Mesodermal cell (in vitro differentiated cells): ENCODE measurements around the gene CYB5A. TPM values are rescaled to one million over a fixed set of nuclear protein-coding genes. Genes with fewer than 3 reads are reported as not detected.
"Not testable (repeated sequence)": the region's sequence is repeated elsewhere in the genome, so short reads cannot be mapped to it uniquely, and the experiment has no call there.

Experiments used
- H3K27ac ChIP-seq: 2 replicates; pipeline ENCODE4 v1.7.0; 2013; ENCODE audit warnings: mild to moderate bottlenecking, low read depth, low read length, moderate library complexity; ENCODE audit not compliant: severe bottlenecking
- H3K36me3 ChIP-seq: 2 replicates; pipeline ENCODE4 v1.7.1; 2013; ENCODE audit warnings: mild to moderate bottlenecking, low read length, moderate library complexity; ENCODE audit not compliant: control insufficient read depth, insufficient read depth
- H3K4me1 ChIP-seq: one replicate; pipeline ENCODE4 v1.7.1; 2013; ENCODE audit warnings: mild to moderate bottlenecking, low read length; ENCODE audit not compliant: insufficient read depth, control insufficient read depth, poor library complexity, severe bottlenecking
- H3K4me3 ChIP-seq: 2 replicates; pipeline ENCODE4 v1.7.0; 2013; ENCODE audit warnings: low read length, control low read depth, mild to moderate bottlenecking; ENCODE audit not compliant: insufficient read depth, poor library complexity, severe bottlenecking; ENCODE audit errors: extremely low read depth
- H3K9me3 ChIP-seq: 2 replicates; pipeline ENCODE4 v1.7.1; 2013; ENCODE audit warnings: mild to moderate bottlenecking, low read length, moderate library complexity; ENCODE audit not compliant: control insufficient read depth
- WGBS, 2 experiments: methylation state at CpG; one replicate each; pipeline ENCODE4 v1.1.5; 2013; ENCODE audit warnings: missing lambda C conversion rate in 2 of 2; ENCODE audit not compliant: insufficient coverage in 2 of 2; 5-methylcytosine and 5-hydroxymethylcytosine counted together
- polyA plus RNA-seq, 2 experiments: library from polyadenylated mRNA; stranded (reverse); fragments of 50-300 nt; gene quantifications; one replicate each; pipeline ENCODE4 v1.2.3, GENCODE V29; 2013

Gene CYB5A, protein sequence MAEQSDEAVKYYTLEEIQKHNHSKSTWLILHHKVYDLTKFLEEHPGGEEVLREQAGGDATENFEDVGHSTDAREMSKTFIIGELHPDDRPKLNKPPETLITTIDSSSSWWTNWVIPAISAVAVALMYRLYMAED
- polyA plus RNA-seq (2013, experiment 1 of 2) = 65.2 TPM
- polyA plus RNA-seq (2013, experiment 2 of 2) = 78.6 TPM

DNA sequence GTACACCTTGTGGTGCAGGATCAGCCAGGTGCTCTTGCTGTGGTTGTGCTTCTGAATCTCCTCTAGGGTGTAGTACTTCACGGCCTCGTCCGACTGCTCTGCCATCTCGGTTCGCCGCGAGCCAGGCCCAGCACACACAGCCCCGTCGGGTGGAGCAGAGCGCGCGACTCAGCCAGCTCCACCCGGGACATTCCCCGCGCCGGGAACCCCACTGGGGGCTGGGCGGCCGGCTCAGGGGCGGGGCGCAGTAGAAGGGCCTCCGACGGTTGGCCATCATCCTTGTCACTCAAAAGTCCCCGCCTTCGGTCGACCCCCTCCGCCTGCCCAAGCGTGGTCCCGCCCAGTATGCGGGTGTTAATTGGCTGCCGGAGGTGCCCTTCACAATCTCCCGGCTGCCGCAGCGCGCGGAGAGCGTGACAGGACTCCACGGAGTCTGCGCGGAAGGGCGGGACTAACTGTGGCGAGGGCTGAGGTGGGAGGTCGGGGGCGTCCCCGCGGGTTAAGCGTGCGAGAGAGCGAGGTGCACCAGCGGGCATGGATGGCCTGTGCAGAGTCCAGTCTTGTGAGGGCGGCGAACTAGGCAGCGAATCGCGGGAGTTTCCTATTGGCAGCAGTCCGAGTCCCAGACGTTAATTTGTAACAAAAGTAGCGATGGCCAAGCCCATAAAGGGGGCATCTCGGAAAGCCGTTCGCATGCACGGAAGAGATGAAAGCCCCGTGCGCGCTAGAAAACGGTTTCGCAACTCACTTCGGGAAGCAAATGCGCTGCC, at the start of gene CYB5A:
TSS of gene CYB5A (minus strand) at position 193 of the 770 bp plus-strand sequence. CDS start at position 105, 88 bp downstream.
- WGBS, 2 experiments = 5 to 10% methylated on average over 53 to 63 of the region's 68 CpGs
- Histone ChIP-seq H3K4me1 (no peaks in the 10 kb centered on the region), H3K4me3 (peak within 1 kb of the TSS; percentile 65), H3K36me3 (no peaks in the 10 kb centered on the region), H3K27ac (no peak within 1 kb of the TSS), H3K9me3 (no peaks in the 10 kb centered on the region)

DNA sequence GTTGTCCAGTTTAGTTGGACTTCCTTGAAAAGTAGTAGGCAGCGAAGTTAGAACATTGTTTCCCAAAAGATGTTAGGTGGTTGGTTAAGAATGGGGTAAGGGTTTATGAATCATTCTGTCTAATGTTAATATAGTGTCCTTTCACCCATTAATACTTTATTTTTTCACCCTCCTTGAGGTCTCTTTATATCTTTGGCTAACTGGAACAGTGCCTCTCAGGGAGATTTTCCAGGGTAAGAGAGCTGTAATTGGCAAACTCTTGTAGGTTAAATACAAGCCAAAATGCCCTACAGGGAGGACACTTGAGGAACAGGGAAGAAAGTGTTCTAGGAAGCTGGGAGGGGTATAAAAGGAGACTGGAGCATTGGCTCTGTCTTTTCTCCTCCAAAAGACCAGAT, 46.1 kb upstream of the CYB5A start:
- no CpG with 5 or more reads among the region's 1 CpG for WGBS, 2 experiments
- no peak overlapping the region for H3K4me3 ChIP-seq

DNA sequence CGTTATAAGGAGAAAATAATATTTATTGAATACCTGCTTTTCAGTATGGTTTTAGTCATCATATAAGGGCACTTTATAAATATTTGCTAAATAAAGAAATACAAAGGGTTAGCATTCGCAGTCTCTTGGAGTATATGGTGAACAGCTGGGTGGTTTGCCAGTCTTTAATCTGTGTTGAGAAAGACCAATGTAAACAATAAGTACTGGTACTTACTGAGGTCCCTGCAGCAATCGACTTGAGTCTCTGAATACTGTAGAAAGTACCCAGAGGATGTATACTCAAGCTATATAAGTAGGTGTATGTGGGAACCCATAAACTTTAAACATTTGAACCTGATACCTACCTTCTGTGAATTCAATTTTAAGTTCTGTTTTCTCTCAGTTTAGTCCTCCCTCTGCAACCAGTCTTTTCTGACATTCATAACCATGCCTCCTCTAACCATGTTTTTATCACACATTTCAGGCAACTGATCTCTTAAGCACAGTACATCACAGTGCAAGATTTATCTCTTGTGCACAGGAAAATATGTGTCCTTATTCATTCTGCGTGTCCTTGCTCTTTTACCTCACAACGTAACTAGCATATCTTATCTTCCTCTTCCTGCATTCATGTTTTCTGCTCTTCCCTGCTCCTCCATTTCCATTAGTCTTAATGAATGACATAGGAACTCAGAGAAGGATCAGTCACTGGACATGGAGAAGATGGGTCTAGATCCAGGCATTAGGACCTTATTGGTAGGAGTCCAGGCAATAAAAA, 45.6 kb upstream of the CYB5A start:
- no peak overlapping the region for H3K27ac ChIP-seq
- H3K4me3 ChIP-seq = no peak overlapping the region
- WGBS, 2 experiments = 100% methylated on average over 2 of the region's 5 CpGs
- H3K9me3 ChIP-seq = no peaks in the 10 kb centered on the region
- H3K36me3 ChIP-seq = no peaks in the 10 kb centered on the region
- H3K4me1 ChIP-seq = no peaks in the 10 kb centered on the region

More for the DNA sequence above, 46.1 kb upstream of the CYB5A start:
- Histone ChIP-seq H3K4me1 (no peaks in the 10 kb centered on the region), H3K36me3 (no peaks in the 10 kb centered on the region), H3K9me3 (no peaks in the 10 kb centered on the region), H3K27ac (no peak overlapping the region)

DNA sequence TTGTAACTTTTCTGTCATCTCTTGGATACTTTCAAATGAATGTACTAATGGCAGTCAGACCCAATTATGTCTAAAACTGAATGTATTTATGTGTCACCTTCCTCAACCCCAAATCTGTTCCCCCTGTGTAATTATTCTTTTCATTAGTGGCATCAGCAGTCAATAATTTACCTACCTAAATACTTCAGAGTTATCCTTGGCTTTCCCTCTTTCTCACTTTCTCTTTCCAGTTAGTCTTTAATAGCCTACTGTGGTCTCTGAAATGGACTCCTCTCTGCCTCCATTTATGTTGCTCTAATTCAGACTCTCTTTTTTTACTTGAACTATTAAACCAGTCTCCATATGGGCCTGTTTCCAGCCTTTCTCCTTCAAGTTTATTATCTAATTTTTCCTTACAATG, 44.9 kb upstream of the CYB5A start:
- H3K27ac ChIP-seq = no peak overlapping the region
- no peaks in the 10 kb centered on the region for H3K36me3 ChIP-seq
- no peak overlapping the region for H3K4me3 ChIP-seq
- no peaks in the 10 kb centered on the region for H3K4me1 ChIP-seq
- H3K9me3 ChIP-seq = no peaks in the 10 kb centered on the region

DNA sequence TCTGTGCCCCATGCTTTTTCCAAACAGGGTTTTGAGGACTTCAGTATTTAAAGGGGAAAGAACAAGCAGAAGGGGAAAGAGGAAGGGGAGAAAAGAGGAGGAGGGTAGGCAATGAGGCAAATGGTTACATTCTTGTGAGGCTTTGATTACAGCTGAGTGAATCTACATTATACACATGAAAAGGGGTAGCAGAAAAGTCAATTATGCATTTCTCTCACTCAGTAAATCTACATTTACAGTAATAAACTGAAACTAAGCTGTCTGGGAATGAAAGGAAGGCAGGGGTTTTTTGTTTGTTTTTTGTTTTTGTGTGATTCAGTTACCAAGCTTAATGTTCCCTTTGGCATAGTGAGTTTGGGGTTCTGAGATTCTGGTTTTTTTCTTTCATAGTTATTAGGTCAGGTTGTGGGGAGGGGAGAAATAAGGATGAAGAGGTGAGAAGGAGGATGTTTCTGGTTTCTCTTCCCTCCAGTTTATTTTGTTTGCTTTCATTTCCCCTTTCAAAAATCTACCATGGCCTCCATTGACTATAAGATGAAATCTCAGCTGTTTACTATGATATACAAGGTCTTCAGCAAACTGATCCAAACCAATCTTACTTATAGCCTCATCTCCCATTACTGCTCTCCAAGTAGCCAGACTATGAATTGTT, 42.6 kb upstream of the CYB5A start:
- H3K4me1 ChIP-seq = no peaks in the 10 kb centered on the region
- peak overlapping the region; percentile 4 for H3K27ac ChIP-seq
- no peaks in the 10 kb centered on the region for H3K36me3 ChIP-seq
- no peaks in the 10 kb centered on the region for H3K9me3 ChIP-seq
- no peak overlapping the region for H3K4me3 ChIP-seq

DNA sequence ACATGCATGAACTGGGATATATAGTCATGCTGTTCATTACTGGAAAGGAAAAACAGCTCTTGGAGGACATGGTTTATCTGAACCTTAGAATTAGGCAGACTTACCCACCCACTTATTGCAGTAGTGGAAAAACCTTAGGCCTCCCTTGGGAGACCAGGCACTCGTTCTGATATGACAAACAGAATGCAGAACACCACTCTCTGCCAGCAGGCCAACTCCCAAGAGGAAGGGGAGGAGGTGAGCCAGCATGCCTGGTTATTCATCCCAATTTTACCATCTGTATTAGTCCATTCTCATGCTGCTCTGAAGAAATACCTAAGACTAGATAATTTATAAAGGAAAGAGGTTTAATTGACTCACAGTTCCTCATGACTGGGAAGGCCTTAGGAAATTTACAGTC, 41.3 kb upstream of the CYB5A start:
- WGBS, 2 experiments = no CpG with 5 or more reads among the region's 1 CpG
- no peak overlapping the region for H3K27ac ChIP-seq
- no peaks in the 10 kb centered on the region for H3K9me3 ChIP-seq
- H3K4me1 ChIP-seq = no peaks in the 10 kb centered on the region
- no peaks in the 10 kb centered on the region for H3K36me3 ChIP-seq
- no peak overlapping the region for H3K4me3 ChIP-seq

DNA sequence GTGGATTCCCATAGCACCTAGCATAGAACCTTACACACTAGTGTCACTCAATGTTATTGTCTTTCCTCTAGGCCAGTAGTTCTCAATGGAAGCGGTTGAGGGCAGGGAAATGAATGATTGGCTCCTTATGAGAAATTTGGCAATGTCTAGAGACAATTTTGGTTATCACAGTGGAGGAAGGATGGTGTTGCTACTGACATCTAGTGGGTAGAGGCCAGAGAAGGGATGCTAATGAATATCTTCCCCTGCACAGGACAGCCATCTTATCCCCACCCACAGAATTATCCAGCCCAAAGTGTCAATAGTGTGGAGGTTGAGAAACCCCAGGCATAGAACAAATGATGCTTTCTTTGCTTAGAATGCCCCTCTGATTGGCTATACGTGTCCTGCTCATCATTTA, 39.6 kb upstream of the CYB5A start:
- Histone ChIP-seq H3K9me3 (no peaks in the 10 kb centered on the region), H3K4me3 (no peak overlapping the region), H3K27ac (no peak overlapping the region), H3K36me3 (no peaks in the 10 kb centered on the region), H3K4me1 (no peaks in the 10 kb centered on the region)
- 69% methylated on average over 2 of the region's 2 CpGs; no CpG with 5 or more reads in 1 of the 2 experiments for WGBS, 2 experiments

DNA sequence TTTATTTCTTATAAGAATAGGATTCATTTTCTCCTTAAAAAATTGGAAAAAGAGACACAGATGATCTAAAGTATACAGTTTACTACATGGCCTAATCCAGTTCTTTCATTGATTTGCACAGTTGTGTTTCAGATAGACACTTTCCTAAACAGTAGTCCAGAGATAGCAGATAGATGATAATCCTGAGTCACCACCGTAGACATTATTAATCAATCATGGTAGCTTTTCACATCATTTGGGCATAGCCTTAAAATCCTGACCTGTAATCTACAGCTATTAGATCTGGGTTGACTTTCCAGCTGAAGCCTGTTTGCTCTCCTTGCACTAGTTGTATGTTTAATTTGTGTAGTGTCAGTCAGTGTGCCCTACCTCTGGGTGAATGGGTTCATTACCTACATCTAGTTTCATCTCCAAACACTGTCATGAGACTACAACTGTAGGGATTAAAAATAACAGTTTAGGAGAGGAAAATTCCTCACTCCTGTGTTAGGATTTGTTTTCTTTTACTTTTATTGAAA, 38.0 kb upstream of the CYB5A start:
- Histone ChIP-seq H3K4me3 (no peak overlapping the region), H3K36me3 (no peaks in the 10 kb centered on the region)
- WGBS, 2 experiments = 100% methylated on average over 1 of the region's 1 CpG; no CpG with 5 or more reads in 1 of the 2 experiments

DNA sequence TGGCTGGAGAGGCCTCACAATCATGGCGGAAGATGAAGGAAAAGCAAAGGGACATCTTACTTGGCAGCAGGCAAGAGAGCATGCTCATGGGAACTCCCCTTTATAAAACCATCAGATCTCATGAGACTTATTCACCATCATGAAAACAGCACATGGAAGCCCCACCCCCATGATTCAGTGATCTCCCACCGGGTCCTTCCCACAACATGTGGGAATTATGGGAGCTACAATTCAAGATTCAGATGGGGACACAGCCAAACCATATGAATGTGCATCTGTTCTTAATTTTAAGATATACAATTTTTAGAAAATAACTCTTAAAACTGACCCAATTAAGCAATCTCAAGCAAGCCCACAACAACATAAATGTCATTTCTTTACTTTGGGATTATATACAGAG, 36.4 kb upstream of the CYB5A start:
- Histone ChIP-seq H3K9me3 (no peaks in the 10 kb centered on the region), H3K36me3 (no peaks in the 10 kb centered on the region), H3K4me3 (no peak overlapping the region), H3K4me1 (peaks cover 3% of the 10 kb centered on the region), H3K27ac (no peak overlapping the region)
- WGBS, 2 experiments = 100% methylated on average over 1 of the region's 2 CpGs

More for the DNA sequence above, 38.0 kb upstream of the CYB5A start:
- Histone ChIP-seq H3K27ac (no peak overlapping the region), H3K9me3 (no peaks in the 10 kb centered on the region), H3K4me1 (peaks cover 3% of the 10 kb centered on the region)

DNA sequence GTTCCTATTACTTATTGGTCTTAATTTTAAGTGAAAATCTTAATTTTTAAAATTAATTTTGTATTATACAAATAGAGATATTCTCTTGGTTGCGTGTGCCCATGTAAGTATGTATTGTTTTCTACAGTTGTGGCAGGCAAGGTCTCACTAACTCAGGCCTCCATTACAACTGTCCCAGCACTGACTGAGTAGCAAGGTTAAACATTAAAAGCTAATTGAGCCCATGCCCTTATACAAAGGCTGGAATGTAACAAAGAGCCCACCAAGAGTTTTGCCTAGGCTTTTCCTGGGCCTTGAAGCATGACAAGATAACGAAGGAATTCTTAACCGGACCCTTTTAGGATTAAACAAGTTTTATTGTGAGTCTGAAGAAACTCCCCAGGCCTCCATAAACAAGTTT, 35.0 kb upstream of the CYB5A start:
- 72 to 93% methylated on average over 2 of the region's 3 CpGs for WGBS, 2 experiments
- not testable (repeated sequence) for H3K9me3 ChIP-seq, H3K36me3 ChIP-seq, H3K4me3 ChIP-seq, H3K27ac ChIP-seq, H3K4me1 ChIP-seq
